NCI-H2171 (cell line): Measurements from ENCODE around the gene CCDC146.
"Not testable (repeated sequence)": the region's sequence is repeated elsewhere in the genome, so short reads cannot be mapped to it uniquely, and the experiment has no call there.

Experiments used
- DNase-seq: peaks from one replicate; lab custom pipeline; 2025; lab: John Stamatoyannopoulos, UW

Gene CCDC146

GRCh38 chr7:77199013-77199966 lies 76.9 kb downstream of the CCDC146 start, which contains the start of gene FGL2:
Gene FGL2, minus strand, starts transcription at chr7:77199819. Its CDS starts 26 bp downstream, at chr7:77199793.
- DNase-seq, result peak; percentile 30

- DNase-seq, result no peak
Observed at GRCh38 chr7:77200542-77200941, 78.1 kb downstream of the CCDC146 start.

- no peak for DNase-seq
Observed at GRCh38 chr7:77202481-77202976, 80.1 kb downstream of the CCDC146 start.

GRCh38 chr7:77205706-77206105 lies 83.3 kb downstream of the CCDC146 start:
- DNase-seq, result no peak

- DNase-seq, result no peak
Observed at GRCh38 chr7:77208416-77208815, 86.0 kb downstream of the CCDC146 start.

- no peak for DNase-seq
Observed at GRCh38 chr7:77209479-77210139, 87.2 kb downstream of the CCDC146 start.

- no peak for DNase-seq
Observed at GRCh38 chr7:77216181-77216845, 93.9 kb downstream of the CCDC146 start.

GRCh38 chr7:77217474-77218185 lies 95.2 kb downstream of the CCDC146 start:
- DNase-seq, result no peak

- DNase-seq, result not testable (repeated sequence)
Observed at GRCh38 chr7:77219701-77220331, 97.4 kb downstream of the CCDC146 start.

- no peak for DNase-seq
Observed at GRCh38 chr7:77222065-77222464, 99.7 kb downstream of the CCDC146 start.

GRCh38 chr7:77222819-77223218 lies 100.4 kb downstream of the CCDC146 start:
- DNase-seq, result no peak

GRCh38 chr7:77223261-77223660 lies 100.8 kb downstream of the CCDC146 start:
- no peak for DNase-seq

GRCh38 chr7:77226357-77226839 lies 104.0 kb downstream of the CCDC146 start:
- DNase-seq, result no peak

- not testable (repeated sequence) for DNase-seq
Observed at GRCh38 chr7:77228795-77229194, 106.4 kb downstream of the CCDC146 start.

GRCh38 chr7:77232467-77232866 lies 110.1 kb downstream of the CCDC146 start:
- no peak for DNase-seq

- DNase-seq, result no peak
Observed at GRCh38 chr7:77235276-77235675, 112.9 kb downstream of the CCDC146 start.

GRCh38 chr7:77238703-77239136 lies 116.3 kb downstream of the CCDC146 start:
- no peak for DNase-seq

- no peak for DNase-seq
Observed at GRCh38 chr7:77239471-77239870, 117.1 kb downstream of the CCDC146 start.

- DNase-seq, result no peak
Observed at GRCh38 chr7:77242068-77242467, 119.7 kb downstream of the CCDC146 start.

- DNase-seq, result no peak
Observed at GRCh38 chr7:77242554-77242953, 120.1 kb downstream of the CCDC146 start.
